ENCODE data around the gene OR51S1.

GRCh38 chr11:4808476-4808875 is 40.5 kb downstream of the OR51S1 start:
- TF ChIP-seq CTCF (IDR thresholded peaks at IDR 0.05; ENCODE audit: insufficient read depth, low read depth, low read length) (no peak), EZH2 (IDR thresholded peaks at IDR 0.05; ENCODE audit: insufficient read depth, low read length) (no peak)

Measured in astrocyte (in vitro differentiated cells and primary cell).